ENCODE data around the gene RDM1.

The RDM1 gene

GRCh38 chr17:35912942-35913341 lies 17.6 kb downstream of the RDM1 start:
- Histone ChIP-seq H3K27ac (ENCODE audit: low read length) (no peak overlapping the region), H3K9me3 (ENCODE audit: control insufficient read depth, insufficient read depth, low read length) (no peaks in the 10 kb centered on the region; the same call in none of the 2 replicates), H3K27me3 (ENCODE audit: control insufficient read depth, insufficient read depth, low read length) (no peaks in the 10 kb centered on the region), H3K4me3 (ENCODE audit: low read length) (no peak overlapping the region), H3K4me1 (ENCODE audit: control insufficient read depth, insufficient read depth, low read length) (no peaks in the 10 kb centered on the region), H3K36me3 (ENCODE audit: control insufficient read depth, insufficient read depth, low read length) (no peaks in the 10 kb centered on the region)
- WGBS (ENCODE audit: insufficient coverage, insufficient read length) = no CpG with 5 or more reads among the region's 2 CpGs
- no peak for DNase-seq (ENCODE audit: low read depth, low spot score)

DNA sequence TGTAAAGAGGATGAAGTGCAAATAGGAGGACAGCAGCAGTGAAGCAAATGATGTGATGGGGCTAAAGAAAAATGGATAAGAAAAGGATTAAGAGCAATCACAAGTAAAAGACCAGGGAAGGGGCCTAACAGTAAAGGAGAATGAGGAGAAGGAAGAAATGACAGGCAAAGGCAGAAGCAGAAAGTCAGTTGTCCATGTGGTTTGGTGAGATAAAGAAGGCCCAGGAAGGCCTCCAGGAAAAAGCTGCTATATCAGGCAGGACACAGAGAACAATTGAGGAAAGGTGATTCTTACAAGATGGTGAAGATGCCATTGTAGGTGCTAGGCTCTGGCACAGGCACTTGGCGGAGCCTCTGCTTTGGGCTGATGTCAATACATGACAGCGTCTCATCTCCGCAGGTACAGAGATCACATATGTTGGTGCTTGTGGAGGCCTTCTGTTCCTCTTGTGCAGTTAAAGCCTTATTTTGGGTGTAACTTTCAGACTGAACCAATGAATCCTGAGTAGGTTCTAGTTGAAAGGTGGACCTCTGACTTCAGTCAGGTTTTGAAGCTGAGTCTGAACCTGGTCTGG lies 18.1 kb downstream of the RDM1 start:
- H3K4me3 ChIP-seq (ENCODE audit: low read length) = no peak overlapping the region
- H3K27me3 ChIP-seq (ENCODE audit: control insufficient read depth, insufficient read depth, low read length) = no peaks in the 10 kb centered on the region
- H3K36me3 ChIP-seq (ENCODE audit: control insufficient read depth, insufficient read depth, low read length) = no peaks in the 10 kb centered on the region
- no peak for DNase-seq (ENCODE audit: low read depth, low spot score)
- H3K9me3 ChIP-seq (ENCODE audit: control insufficient read depth, insufficient read depth, low read length) = no peaks in the 10 kb centered on the region; the same call in none of the 2 replicates
- H3K4me1 ChIP-seq (ENCODE audit: control insufficient read depth, insufficient read depth, low read length) = no peaks in the 10 kb centered on the region
- WGBS (ENCODE audit: insufficient coverage, insufficient read length) = no CpG with 5 or more reads among the region's 3 CpGs
- no peak overlapping the region for H3K27ac ChIP-seq (ENCODE audit: low read length)

GRCh38 chr17:35909408-35909807 lies 21.2 kb downstream of the RDM1 start:
- H3K4me3 ChIP-seq (ENCODE audit: low read length) = no peak overlapping the region
- H3K36me3 ChIP-seq (ENCODE audit: control insufficient read depth, insufficient read depth, low read length) = no peaks in the 10 kb centered on the region
- H3K9me3 ChIP-seq (ENCODE audit: control insufficient read depth, insufficient read depth, low read length) = no peaks in the 10 kb centered on the region; the same call in 1 of the 2 replicates
- no peaks in the 10 kb centered on the region for H3K27me3 ChIP-seq (ENCODE audit: control insufficient read depth, insufficient read depth, low read length)
- no peak for DNase-seq (ENCODE audit: low read depth, low spot score)
- no peaks in the 10 kb centered on the region for H3K4me1 ChIP-seq (ENCODE audit: control insufficient read depth, insufficient read depth, low read length)
- H3K27ac ChIP-seq (ENCODE audit: low read length) = no peak overlapping the region
- WGBS (ENCODE audit: insufficient coverage, insufficient read length) = no CpG with 5 or more reads among the region's 3 CpGs

DNA sequence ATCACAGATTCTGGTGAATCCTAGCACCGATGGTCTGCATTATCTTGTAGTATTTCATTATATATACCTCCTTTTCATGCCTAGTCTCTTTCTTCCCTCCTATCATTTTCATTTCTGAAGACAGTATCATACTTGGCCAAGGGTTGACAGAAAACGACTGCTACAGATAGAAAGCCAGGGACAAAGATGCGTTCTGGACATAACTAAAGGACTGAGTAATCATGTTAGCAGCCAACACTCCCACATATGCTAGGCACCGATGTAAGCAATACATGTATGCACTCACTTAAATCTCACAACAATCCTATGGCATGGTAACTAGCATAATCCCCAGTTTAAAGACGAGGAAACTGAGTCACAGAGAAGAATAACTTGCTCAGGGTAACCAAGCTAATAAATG lies 22.9 kb downstream of the RDM1 start:
- H3K27ac ChIP-seq (ENCODE audit: low read length) = no peak overlapping the region
- H3K4me1 ChIP-seq (ENCODE audit: control insufficient read depth, insufficient read depth, low read length) = no peaks in the 10 kb centered on the region
- no peaks in the 10 kb centered on the region for H3K9me3 ChIP-seq (ENCODE audit: control insufficient read depth, insufficient read depth, low read length)
- H3K27me3 ChIP-seq (ENCODE audit: control insufficient read depth, insufficient read depth, low read length) = no peaks in the 10 kb centered on the region
- no peaks in the 10 kb centered on the region for H3K36me3 ChIP-seq (ENCODE audit: control insufficient read depth, insufficient read depth, low read length)
- WGBS (ENCODE audit: insufficient coverage, insufficient read length) = no CpG with 5 or more reads among the region's 5 CpGs
- no peak overlapping the region for H3K4me3 ChIP-seq (ENCODE audit: low read length)
- DNase-seq (ENCODE audit: low read depth, low spot score) = no peak

GRCh38 chr17:35906926-35907637 lies 23.5 kb downstream of the RDM1 start:
- no CpG with 5 or more reads among the region's 3 CpGs for WGBS (ENCODE audit: insufficient coverage, insufficient read length)
- Histone ChIP-seq H3K9me3 (ENCODE audit: control insufficient read depth, insufficient read depth, low read length) (no peaks in the 10 kb centered on the region), H3K4me3 (ENCODE audit: low read length) (no peak overlapping the region), H3K36me3 (ENCODE audit: control insufficient read depth, insufficient read depth, low read length) (no peaks in the 10 kb centered on the region), H3K27ac (ENCODE audit: low read length) (no peak overlapping the region), H3K4me1 (ENCODE audit: control insufficient read depth, insufficient read depth, low read length) (no peaks in the 10 kb centered on the region), H3K27me3 (ENCODE audit: control insufficient read depth, insufficient read depth, low read length) (no peaks in the 10 kb centered on the region)
- no peak for DNase-seq (ENCODE audit: low read depth, low spot score)

GRCh38 chr17:35906191-35906925 lies 24.2 kb downstream of the RDM1 start:
- no peaks in the 10 kb centered on the region for H3K4me1 ChIP-seq (ENCODE audit: control insufficient read depth, insufficient read depth, low read length)
- no peaks in the 10 kb centered on the region for H3K27me3 ChIP-seq (ENCODE audit: control insufficient read depth, insufficient read depth, low read length)
- no peak overlapping the region for H3K4me3 ChIP-seq (ENCODE audit: low read length)
- DNase-seq (ENCODE audit: low read depth, low spot score) = no peak
- no CpG with 5 or more reads among the region's 5 CpGs for WGBS (ENCODE audit: insufficient coverage, insufficient read length)
- no peak overlapping the region for H3K27ac ChIP-seq (ENCODE audit: low read length)
- no peaks in the 10 kb centered on the region for H3K9me3 ChIP-seq (ENCODE audit: control insufficient read depth, insufficient read depth, low read length)
- H3K36me3 ChIP-seq (ENCODE audit: control insufficient read depth, insufficient read depth, low read length) = no peaks in the 10 kb centered on the region

DNA sequence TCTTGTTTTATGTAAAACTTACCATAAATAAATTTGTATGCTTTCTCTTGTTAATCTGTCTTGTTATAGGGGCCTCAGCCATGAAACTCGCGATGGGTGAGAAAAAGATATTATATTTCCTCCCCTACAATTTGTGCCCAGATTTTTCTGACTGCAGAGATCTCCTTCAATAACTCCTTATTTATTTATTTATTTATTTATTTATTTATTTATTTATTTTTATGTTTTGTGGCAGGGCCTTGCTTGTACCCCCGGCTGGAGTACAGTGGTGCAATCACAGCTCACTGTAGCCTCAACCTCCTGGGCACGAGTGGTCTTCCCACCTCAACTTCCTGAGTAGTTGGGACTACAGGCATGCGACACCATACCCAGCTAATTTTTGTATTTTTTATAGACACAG lies 27.1 kb downstream of the RDM1 start:
- WGBS (ENCODE audit: insufficient coverage, insufficient read length) = no CpG with 5 or more reads among the region's 5 CpGs
- no peak for DNase-seq (ENCODE audit: low read depth, low spot score)
- H3K4me1 ChIP-seq (ENCODE audit: control insufficient read depth, insufficient read depth, low read length) = no peaks in the 10 kb centered on the region
- no peaks in the 10 kb centered on the region for H3K27me3 ChIP-seq (ENCODE audit: control insufficient read depth, insufficient read depth, low read length)
- H3K4me3 ChIP-seq (ENCODE audit: low read length) = no peak overlapping the region
- no peaks in the 10 kb centered on the region for H3K9me3 ChIP-seq (ENCODE audit: control insufficient read depth, insufficient read depth, low read length)
- H3K36me3 ChIP-seq (ENCODE audit: control insufficient read depth, insufficient read depth, low read length) = no peaks in the 10 kb centered on the region
- no peak overlapping the region for H3K27ac ChIP-seq (ENCODE audit: low read length)

DNA sequence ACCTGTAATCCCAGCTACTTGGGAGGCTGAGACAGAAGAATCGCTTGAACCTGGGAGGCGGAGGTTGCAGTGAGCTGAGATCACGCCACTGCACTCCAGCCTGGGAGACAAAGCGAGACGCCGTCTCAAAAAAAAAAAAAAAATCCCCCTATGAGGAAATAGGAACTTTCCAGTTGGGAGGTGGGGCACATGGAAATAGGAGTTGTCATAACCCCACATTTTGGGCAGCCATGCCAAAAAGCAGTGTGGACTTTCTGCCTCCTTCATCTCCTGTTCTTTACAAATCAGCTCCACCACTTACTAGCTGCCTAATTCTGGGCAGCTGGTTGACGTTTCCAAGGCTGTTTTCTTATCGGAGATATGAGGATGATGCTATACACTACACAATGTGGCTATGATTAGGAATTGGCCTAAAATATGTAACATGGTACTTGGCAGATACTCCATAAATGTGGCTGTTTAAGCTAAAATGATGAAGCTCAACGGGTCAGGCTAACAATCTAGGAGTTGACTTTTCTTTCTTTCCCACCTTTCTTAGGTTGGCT lies 28.9 kb downstream of the RDM1 start:
- Histone ChIP-seq H3K9me3 (ENCODE audit: control insufficient read depth, insufficient read depth, low read length) (no peaks in the 10 kb centered on the region), H3K27ac (ENCODE audit: low read length) (no peak overlapping the region), H3K36me3 (ENCODE audit: control insufficient read depth, insufficient read depth, low read length) (no peaks in the 10 kb centered on the region), H3K27me3 (ENCODE audit: control insufficient read depth, insufficient read depth, low read length) (no peaks in the 10 kb centered on the region), H3K4me1 (ENCODE audit: control insufficient read depth, insufficient read depth, low read length) (no peaks in the 10 kb centered on the region), H3K4me3 (ENCODE audit: low read length) (no peak overlapping the region)
- no CpG with 5 or more reads among the region's 9 CpGs for WGBS (ENCODE audit: insufficient coverage, insufficient read length)
- no peak for DNase-seq (ENCODE audit: low read depth, low spot score)

- H3K27ac ChIP-seq (ENCODE audit: low read length) = no peak overlapping the region
- H3K4me1 ChIP-seq (ENCODE audit: control insufficient read depth, insufficient read depth, low read length) = no peaks in the 10 kb centered on the region
- no peaks in the 10 kb centered on the region for H3K36me3 ChIP-seq (ENCODE audit: control insufficient read depth, insufficient read depth, low read length)
- H3K4me3 ChIP-seq (ENCODE audit: low read length) = no peak overlapping the region
- H3K27me3 ChIP-seq (ENCODE audit: control insufficient read depth, insufficient read depth, low read length) = no peaks in the 10 kb centered on the region
- no CpG with 5 or more reads among the region's 11 CpGs for WGBS (ENCODE audit: insufficient coverage, insufficient read length)
- DNase-seq (ENCODE audit: low read depth, low spot score) = no peak
- H3K9me3 ChIP-seq (ENCODE audit: control insufficient read depth, insufficient read depth, low read length) = no peaks in the 10 kb centered on the region
These were observed 29.7 kb downstream of the RDM1 start for GRCh38 chr17:35900708-35901480.

GRCh38 chr17:35900280-35900679 lies 30.3 kb downstream of the RDM1 start:
- no peak overlapping the region for H3K27ac ChIP-seq (ENCODE audit: low read length)
- no CpG with 5 or more reads among the region's 5 CpGs for WGBS (ENCODE audit: insufficient coverage, insufficient read length)
- no peak for DNase-seq (ENCODE audit: low read depth, low spot score)
- no peaks in the 10 kb centered on the region for H3K27me3 ChIP-seq (ENCODE audit: control insufficient read depth, insufficient read depth, low read length)
- H3K9me3 ChIP-seq (ENCODE audit: control insufficient read depth, insufficient read depth, low read length) = no peaks in the 10 kb centered on the region
- no peaks in the 10 kb centered on the region for H3K4me1 ChIP-seq (ENCODE audit: control insufficient read depth, insufficient read depth, low read length)
- H3K36me3 ChIP-seq (ENCODE audit: control insufficient read depth, insufficient read depth, low read length) = no peaks in the 10 kb centered on the region
- no peak overlapping the region for H3K4me3 ChIP-seq (ENCODE audit: low read length)
